GM19240 (cell line): Measurements from ENCODE around the gene ABLIM3.

Source experiments
- DNase-seq: peaks from one replicate; pipeline ENCODE4 v3.0.0; 2011; ENCODE audit warnings: low spot score; ENCODE audit not compliant: insufficient read length

ABLIM3 gene

DNA sequence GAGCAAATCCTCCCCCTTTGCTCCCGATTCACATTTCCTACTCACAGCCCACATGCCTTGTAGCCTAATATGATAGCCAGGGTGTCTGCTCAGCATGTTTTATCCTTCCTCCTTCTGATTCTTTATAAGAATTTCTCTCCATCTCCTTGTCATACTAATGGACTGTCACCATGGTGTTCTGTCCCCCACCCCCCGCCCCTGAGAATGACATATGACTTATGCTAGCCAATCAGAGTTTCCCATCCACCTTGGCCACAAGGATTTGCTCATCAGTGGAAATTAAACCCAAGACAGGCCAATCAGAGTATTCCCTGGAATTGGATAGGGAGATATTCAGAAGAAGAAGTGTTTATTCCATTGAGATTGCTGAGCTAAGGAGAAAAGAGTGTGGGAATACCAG lies 16.0 kb downstream of the ABLIM3 start:
- DNase-seq = no peak

- no peak for DNase-seq
These were observed 19.0 kb downstream of the ABLIM3 start for GRCh38 chr5:149160291-149160787.

DNA sequence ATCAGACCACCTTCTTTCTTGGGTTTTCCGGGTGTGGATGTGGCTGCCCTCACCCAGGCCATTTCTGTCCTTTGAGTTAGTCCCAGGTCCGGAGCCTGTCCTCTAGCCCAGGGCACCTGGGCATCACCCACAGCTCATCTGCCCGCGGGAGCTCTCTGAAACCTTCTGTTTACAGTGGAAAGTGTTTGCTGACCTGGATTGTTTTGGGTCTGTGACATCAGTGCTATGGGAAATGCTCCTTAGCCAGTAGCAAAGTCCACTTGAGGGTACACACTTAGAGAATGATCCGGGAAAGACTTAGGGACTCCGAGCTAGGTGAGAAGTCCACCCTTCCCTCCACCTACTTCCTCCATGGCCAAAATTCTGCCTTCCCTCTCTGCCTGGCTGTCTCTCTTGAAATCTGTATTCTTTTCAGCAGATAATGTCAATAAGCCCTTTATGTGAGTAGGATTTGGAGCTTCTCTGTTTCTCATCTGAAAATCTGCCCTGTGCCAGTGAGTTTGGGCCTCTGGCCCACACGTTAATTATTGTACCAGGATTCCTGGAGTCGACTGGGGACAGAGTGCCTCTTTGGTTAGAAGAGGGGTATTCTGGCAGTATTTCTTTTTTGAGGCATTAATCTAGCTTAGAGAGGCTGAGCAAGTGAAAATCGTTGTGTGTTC lies 19.9 kb downstream of the ABLIM3 start:
- no peak for DNase-seq

GRCh38 chr5:149161850-149162249 lies 20.6 kb downstream of the ABLIM3 start:
- no peak for DNase-seq

- DNase-seq = peak; percentile 6
These were observed 21.2 kb downstream of the ABLIM3 start for GRCh38 chr5:149162401-149163084.

DNA sequence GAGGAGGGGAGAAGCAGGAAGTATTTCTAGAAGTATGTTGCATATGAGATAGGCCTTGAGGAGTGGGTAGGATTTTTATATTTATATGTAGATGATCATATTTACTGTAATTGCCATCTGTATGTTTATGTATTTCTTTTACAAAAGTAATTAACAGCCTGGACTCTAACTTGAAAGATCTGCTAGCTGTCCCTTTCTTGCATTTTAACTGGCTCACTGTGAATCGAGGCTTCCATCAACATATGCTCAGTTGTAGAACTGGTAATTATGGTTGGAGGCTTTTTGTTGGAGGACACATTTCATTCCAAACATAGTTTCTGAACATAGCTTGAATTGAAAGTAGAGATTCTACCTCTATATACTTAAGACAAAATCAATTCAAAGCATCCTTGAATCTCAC lies 23.4 kb downstream of the ABLIM3 start:
- no peak for DNase-seq

GRCh38 chr5:149166128-149166527 lies 24.8 kb downstream of the ABLIM3 start:
- no peak for DNase-seq

- no peak for DNase-seq
These were observed 25.4 kb downstream of the ABLIM3 start for GRCh38 chr5:149166591-149167100.

DNA sequence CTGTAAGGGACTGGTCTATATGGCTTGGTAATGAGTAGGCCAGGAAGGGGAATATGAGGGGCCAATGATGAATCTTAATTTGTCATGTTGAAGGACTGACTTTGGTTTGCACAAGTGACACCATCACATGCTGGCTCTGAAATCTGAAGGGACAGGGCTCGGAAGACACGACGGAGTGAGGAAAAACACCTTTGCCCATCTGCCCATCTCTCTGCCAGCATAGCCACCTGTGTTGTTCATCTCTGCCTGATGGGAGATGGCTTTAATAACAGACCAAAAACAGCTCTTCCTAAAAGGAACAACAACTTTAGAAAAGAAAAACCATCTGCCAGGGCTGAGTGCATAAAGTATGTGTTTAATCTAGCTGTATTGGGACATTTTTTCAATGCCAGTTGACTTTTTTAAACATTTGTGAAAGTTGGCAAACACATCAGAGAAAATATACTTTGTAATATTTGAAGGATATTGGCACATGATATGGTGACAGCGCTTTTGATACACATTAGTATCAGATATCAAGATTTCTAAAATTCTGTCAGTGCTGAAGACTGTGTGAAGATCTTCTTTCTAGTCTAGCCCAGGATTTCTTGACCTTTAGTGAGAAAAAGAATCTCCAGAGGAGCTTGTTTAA lies 27.1 kb downstream of the ABLIM3 start:
- DNase-seq = no peak

- no peak for DNase-seq
These were observed 29.0 kb downstream of the ABLIM3 start for GRCh38 chr5:149170299-149170698.

DNA sequence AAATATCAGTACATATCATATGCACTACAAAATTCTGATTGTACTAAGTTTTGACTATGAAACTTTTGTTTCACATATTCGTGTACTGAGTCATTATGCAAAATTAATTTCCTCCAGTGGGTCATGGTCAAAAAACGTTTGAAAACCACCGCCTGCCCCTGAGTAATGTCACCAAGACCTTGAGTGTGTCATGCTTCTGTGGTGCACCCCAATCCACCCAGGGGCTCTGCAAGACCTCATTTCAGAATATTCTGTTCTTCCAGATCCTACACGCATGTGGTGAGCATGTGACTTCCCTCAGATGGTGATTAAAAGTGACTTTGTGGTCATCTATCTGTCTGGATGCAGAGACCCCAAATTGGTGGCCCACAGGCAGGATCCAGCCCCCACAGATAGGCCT lies 31.0 kb downstream of the ABLIM3 start:
- no peak for DNase-seq

DNA sequence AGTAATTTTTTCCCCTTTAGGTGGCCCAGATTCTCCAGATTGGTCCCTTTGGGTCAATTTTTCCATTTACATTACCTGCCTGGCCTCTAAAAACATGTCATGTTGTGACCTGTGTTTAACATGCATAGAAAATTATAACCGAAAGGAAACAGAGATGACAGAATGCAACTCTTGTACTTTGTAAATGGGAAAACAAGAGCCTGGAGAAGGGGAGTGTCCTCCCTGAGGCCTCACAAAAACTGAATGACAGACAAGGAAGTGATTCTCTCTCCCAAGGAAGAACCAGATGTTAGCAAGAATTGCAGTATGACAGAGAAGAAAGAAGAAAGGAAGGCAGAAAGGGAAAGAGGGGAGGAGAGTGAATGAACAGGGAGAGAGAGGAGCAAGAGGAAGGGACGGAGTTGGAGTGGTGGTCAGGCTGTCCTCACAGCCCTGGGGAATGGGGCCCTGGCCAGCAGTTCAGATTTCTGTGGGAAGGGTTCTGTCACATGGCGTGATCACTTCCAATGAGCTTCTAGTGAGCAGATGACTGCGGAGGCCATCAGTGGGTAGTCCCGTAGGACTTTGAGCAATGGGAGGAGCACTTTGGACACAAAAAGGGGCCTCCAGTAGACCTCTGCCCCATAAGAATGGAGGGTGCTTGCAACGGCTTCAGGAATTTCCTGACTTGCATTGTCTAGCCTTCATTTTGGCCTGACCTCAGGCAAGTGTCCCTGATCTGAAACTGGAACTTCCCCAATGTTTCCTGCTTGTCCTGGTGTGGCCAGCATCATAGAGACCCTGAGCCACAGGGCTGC lies 31.6 kb downstream of the ABLIM3 start:
- no peak for DNase-seq

DNA sequence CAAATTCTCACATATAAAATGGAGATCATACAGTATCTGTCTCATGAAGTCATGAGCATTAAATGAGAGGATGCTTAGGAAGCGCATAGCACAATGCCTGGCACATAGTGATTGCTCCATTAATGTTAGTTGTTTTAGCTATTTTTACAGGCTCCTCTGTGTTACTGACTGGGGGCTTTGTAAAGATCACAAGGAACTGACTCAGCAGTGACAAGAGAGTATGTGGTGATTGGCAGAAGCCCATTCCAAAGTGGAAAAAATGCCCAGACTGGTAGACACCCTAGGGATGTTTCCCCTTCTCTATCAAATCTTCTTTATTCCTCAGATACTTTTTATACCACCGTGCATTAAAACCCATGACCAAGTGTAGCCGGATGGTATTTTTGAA lies 33.5 kb downstream of the ABLIM3 start:
- DNase-seq = no peak

DNA sequence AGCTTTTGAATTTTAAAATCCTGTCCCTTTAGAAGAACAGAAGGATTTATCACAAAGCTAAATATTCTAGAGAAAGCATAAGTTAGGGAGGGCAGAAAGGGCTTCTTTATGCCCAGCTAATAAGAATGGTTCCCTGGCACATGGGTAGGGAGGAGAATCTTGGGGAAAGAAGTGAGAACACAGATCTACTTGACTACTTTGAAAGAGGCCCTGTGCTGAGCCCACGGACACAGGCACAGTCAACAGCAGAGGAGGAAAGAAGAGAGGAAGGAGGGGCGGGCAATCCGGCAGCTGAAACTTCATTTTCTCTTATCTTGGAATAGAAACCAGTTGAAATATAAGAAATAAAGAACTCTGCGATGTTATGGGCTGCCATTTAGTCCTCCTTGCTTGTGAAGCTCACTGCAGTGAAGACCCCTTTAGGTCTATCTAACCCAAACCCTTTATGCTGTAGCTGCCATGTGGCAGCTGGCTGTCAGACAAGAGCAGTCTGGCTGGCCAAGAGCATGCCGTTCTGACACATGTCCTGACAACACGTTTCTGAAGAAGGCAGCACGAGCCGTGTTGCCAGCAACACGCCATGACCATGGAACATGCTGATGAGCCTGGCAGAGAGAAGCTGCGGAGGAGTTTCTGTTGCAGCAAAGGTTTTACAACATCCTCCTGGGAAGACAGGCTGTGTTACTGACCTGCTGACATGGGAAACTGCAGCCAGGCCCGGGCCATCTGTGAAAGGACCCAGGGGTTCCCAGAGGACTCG lies 34.2 kb downstream of the ABLIM3 start:
- DNase-seq = no peak

DNA sequence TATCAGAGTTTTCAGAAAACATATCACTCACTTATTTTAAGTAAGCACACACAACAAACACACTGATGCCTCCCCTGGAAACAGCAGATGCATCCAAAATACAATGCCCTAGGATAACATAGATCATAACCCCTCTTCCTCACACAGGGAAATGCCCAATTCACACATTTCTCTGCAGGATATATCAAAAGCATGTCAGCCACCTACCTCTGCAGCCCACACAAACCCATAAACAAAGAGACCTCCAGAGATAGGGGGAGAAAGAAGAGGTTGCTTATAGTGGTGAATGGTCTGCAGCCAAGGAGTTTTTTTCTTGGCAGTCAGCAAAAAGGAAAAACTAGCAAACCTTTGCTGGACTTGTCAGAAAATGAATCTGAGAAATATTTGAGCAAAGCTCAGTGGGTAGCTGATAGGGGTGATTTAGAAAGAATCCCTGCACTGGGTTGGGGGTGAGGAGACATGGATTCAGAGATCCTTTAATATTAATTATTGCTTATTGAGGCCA lies 36.1 kb downstream of the ABLIM3 start:
- DNase-seq = no peak

GRCh38 chr5:149177911-149178565 lies 36.7 kb downstream of the ABLIM3 start:
- no peak for DNase-seq

DNA sequence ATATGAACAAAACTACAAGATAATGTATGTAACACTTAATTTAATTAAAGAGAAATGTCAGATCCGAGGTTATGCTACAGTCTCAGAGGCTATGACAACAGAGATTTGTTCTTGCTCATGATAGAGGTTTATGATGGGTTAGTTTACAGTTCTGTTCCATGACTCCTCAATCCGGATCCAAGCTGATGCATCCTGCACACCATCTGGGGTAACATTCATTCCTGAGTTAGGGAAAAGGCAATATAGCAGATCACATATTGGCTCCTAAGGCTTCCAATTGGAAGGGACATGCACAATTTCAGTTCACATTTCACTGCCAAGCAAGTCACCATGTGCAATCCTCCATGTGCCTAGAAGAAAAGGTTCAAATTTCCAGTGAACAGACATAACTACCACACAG lies 40.4 kb downstream of the ABLIM3 start:
- no peak for DNase-seq

- no peak for DNase-seq
These were observed 40.9 kb downstream of the ABLIM3 start for GRCh38 chr5:149182241-149182640.

GRCh38 chr5:149185067-149185466 lies 43.8 kb downstream of the ABLIM3 start:
- no peak for DNase-seq

DNA sequence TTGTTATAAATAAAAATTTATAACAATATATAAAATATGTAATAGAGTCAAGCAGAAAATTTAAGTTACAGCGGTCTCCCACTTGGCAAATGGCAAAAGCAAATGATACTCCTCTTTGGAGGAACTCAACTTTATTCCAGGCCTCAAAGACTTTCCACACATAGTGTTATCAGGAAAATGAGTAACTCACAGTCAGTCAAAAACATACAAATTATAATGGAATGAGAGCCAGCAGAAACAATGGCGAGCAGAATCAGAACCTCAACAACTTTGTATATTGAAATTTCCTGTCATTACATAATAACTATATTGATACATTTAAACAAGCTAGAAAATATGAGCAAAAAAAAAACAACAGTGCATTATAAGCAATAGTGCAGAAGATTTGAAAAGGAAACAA lies 45.2 kb downstream of the ABLIM3 start:
- no peak for DNase-seq
